AG04449 (cell line): Measurements from ENCODE around the gene LDLRAD4.

ENCODE experiments used
- CTCF ChIA-PET: fragments of 350-600 bp; formaldehyde crosslinking; extraction: SDS; loops from one replicate; lab custom pipeline; 2021; ENCODE audit warnings: antibody characterized with exemption; lab: Yijun Ruan, JAX
- POLR2A ChIA-PET: fragments of 400-600, 350-600 bp; formaldehyde crosslinking; extraction: SDS; loops from one replicate; lab custom pipeline; 2020; ENCODE audit warnings: antibody characterized with exemption, inconsistent platforms; lab: Yijun Ruan, JAX
- DNase-seq: peaks from one replicate; pipeline ENCODE4 v3.0.0-alpha.2; 2010; ENCODE audit warnings: low read depth, low spot score
- H3K4me3 ChIP-seq: 2 replicates; pipeline ENCODE4 v1.5.1; 2011; ENCODE audit warnings: low read depth, mild to moderate bottlenecking, control low read depth, low read length
- TF ChIP-seq, protein P1 (sequence below): IDR thresholded peaks from one replicate; pipeline ENCODE4 v1.5.1; 2011; ENCODE audit warnings: mild to moderate bottlenecking, moderate library complexity, low read length, control low read depth, inconsistent platforms; ENCODE audit not compliant: insufficient read depth; ENCODE audit errors: missing control alignments

LDLRAD4 gene

DNA sequence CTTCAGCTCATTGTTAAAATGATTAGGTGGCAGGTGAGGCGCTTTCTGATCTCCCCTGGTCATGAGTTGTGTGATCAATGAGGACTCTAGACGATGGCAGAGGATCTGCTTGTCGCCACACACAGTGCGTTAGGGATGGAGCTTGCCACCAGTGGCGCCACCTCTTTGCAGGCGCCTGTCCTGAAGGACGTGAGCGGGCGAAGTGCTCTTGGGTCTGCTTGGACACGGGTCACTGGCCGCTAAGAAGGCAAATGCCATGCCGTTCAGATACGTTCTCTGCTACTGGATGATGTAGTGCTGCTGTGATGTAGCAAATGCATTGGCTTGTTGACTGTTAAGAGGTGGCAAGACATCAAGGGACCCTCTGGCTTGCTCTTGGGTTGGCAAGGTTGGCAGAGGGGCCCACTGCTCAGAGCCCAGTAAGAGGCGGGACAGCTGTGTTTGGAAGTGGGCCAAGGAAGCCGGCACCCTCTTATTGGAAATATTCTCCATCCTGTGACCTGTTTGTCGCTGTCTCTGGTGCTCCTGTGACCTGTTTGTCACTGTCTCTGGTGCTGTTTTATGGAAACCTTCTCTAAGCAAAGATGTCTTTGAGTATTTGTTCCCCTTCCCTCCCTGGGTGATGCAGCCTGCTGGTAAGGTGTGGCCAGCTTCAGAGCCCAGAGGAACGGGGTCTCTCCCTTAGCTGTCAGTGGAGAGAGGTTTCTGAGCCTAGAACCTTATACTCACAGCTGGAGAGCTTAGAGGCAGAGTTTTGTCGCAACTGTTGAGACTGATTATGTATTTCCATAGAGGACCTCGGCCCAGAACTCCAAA lies 14.6 kb downstream of the LDLRAD4 start:
- no peak overlapping the region for H3K4me3 ChIP-seq
- ChIA-PET CTCF (no interaction called here), POLR2A (no interaction called here)
- TF ChIP-seq, protein P1, sequence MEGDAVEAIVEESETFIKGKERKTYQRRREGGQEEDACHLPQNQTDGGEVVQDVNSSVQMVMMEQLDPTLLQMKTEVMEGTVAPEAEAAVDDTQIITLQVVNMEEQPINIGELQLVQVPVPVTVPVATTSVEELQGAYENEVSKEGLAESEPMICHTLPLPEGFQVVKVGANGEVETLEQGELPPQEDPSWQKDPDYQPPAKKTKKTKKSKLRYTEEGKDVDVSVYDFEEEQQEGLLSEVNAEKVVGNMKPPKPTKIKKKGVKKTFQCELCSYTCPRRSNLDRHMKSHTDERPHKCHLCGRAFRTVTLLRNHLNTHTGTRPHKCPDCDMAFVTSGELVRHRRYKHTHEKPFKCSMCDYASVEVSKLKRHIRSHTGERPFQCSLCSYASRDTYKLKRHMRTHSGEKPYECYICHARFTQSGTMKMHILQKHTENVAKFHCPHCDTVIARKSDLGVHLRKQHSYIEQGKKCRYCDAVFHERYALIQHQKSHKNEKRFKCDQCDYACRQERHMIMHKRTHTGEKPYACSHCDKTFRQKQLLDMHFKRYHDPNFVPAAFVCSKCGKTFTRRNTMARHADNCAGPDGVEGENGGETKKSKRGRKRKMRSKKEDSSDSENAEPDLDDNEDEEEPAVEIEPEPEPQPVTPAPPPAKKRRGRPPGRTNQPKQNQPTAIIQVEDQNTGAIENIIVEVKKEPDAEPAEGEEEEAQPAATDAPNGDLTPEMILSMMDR = no peak
- DNase-seq = no peak

DNA sequence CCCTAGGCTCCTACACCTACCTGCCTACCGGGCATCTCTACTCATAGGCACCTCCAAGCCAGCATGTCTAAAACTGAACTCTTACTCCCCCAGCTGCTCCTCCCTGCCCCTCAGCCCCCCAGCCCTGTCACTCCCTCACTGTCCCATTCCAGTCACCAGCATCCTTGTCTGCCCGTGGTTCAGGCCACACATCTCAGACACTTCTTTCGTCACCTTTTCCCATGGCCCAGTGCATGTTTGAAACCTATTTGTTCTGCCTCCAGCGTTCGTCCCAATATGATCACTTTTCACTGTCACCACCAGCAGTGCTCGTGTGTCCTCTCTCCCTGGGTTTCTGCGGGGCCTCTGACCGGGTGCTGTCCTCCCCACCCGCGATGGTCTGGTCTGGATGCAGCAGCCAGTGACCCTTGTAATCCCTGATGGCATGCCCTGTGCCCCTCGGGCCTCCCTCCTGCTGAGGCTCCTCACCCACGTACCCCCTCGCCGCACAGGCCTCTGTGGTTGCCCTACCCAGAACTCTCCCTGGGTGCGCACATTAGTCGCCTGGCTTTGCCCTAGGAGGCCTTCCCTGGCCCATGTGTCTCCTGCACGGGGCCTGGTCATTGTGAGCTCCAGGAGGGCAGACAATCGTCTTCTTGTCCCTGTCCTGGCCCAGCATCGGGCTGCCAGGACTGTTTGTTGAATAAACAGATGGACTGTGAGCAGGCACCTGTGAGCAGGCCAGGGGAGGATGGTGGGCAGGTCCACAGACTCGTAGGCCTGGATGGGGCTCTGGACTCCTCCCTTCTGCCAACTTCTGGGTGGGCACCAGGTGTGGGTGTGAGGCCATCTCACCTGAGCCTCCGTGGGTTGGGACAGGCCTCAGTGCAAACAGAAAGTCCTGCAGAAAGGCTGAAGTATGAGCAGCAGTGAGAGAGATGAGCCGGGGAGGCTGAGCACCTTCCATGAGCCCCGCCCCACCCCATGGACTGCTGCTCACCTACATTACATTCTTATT lies 15.5 kb downstream of the LDLRAD4 start:
- ChIA-PET CTCF (no interaction called here), POLR2A (no interaction called here)
- no peak for DNase-seq
- no peak overlapping the region for H3K4me3 ChIP-seq
- TF ChIP-seq, protein P1 = no peak

DNA sequence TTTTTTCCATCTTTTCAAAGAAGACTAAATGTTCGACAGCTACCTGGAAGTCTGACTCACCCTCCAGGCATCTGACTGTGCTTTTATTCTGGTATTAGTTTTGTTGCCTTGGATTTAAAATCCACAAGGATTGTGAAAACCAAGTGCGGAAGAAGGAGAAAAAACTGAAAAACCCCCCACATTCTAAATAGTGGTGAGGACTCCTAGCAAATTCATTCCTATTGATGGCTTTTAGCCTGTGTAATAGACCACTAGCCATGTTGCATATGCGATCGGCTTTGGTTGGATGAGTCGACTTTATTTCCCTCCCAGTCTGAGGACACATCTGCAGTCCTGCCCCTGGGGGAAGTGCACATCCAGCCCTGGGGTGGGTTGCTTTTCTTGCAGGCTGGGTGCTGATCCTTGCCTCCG lies 16.9 kb downstream of the LDLRAD4 start:
- no peak for DNase-seq
- POLR2A ChIA-PET = no interaction called here
- TF ChIP-seq, protein P1 = no peak
- no peak overlapping the region for H3K4me3 ChIP-seq
- CTCF ChIA-PET = no interaction called here

DNA sequence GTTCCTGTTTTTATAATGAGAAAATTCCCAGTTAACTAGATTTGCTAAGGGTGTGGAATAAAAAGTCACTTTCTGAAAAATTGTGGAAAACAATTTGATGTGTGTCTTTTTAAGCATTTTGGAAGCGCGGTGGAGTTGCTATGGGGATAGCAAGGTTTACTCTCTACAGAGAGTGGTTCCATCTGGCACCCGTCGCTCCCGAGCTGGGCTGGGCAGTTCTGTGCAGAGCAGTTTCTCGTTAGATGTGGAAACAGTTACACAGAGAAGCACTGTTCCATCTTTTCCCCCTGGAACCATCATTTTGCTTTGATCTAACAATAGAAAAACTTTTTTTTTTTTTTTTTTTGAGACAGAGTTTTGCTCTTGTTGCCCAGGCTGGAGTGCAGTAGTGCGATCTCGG lies 17.4 kb downstream of the LDLRAD4 start:
- no peak for DNase-seq
- ChIA-PET CTCF (no interaction called here), POLR2A (no interaction called here)
- TF ChIP-seq, protein P1 = no peak
- H3K4me3 ChIP-seq = no peak overlapping the region

DNA sequence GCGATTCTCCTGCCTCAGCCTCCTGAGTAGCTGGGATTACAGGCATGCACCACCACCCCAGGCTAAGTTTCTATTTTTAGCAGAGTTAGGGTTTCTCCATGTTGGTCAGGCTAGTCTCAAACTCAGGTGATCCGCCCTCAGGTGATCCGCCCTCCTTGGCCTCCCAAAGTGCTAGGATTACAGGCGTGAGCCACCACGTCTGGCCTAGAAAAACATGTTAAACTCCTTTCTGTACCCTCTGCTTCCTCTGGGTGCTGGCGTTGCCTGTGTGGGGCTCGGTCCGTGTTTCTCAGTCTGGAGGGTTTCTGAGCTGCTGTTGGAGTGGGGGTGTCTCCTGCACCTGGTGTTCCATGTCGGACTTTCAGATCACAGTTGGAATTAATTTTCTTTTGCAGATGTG lies 17.9 kb downstream of the LDLRAD4 start:
- TF ChIP-seq, protein P1 = no peak
- H3K4me3 ChIP-seq = no peak overlapping the region
- ChIA-PET POLR2A (no interaction called here), CTCF (no interaction called here)
- DNase-seq = no peak

DNA sequence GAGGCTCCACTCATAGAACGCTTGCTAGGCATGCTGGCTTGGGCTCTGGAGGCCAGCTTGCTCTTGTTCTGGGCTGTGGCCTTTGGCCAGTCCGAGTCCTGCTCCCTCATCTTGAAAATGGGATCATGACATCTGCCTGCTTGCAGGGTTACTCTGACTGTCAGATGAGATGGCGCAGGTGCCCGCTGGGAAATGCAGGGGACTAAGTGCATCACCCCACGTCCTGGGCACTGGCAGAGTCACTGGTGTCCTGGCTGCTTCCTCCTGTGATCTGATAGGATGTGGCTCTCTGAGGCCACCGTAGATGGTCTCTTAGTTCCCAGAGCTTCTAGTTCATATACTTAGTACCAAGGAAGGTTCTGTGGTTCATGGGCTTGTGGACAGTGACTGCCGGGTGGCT lies 18.5 kb downstream of the LDLRAD4 start:
- TF ChIP-seq, protein P1 = no peak
- POLR2A ChIA-PET = no interaction called here
- no peak for DNase-seq
- no peak overlapping the region for H3K4me3 ChIP-seq
- CTCF ChIA-PET = no interaction called here
